Activated CD4-positive, alpha-beta memory T cell treated with anti-CD3 and anti-CD28 coated beads for 36 hours (primary cell): Measurements from ENCODE around the gene PHF12. TPM values are rescaled to one million over a fixed set of nuclear protein-coding genes. Genes with fewer than 3 reads are reported as not detected.
"Not testable (repeated sequence)": the region's sequence is repeated elsewhere in the genome, so short reads cannot be mapped to it uniquely, and the experiment has no call there.

Source experiments
- CTCF ChIA-PET: fragments of 350-600 bp; sonication (Branson Sonifier 250); formaldehyde crosslinking; loops from one replicate; lab custom pipeline; 2021; ENCODE audit warnings: antibody characterized with exemption, inconsistent platforms; lab: Charles Lee
- POLR2A ChIA-PET: fragments of 350-600 bp; sonication (Branson Sonifier 250); formaldehyde crosslinking; loops from one replicate; lab custom pipeline; 2021; ENCODE audit warnings: antibody characterized with exemption; lab: Charles Lee
- DNase-seq: peaks from one replicate; pipeline ENCODE4 v3.0.0-alpha.2; 2020
- H3K27ac Mint-ChIP-seq: one replicate; pipeline ENCODE4 v1.8.0; 2021; ENCODE audit warnings: mixed read lengths
- H3K27me3 Mint-ChIP-seq: one replicate; pipeline ENCODE4 v1.8.0; 2021; ENCODE audit warnings: mixed read lengths
- H3K36me3 Mint-ChIP-seq: one replicate; pipeline ENCODE4 v1.8.0; 2021; ENCODE audit warnings: mixed read lengths
- H3K4me1 Mint-ChIP-seq: one replicate; pipeline ENCODE4 v1.8.0; 2021; ENCODE audit warnings: low read depth, mixed read lengths
- H3K4me3 Mint-ChIP-seq: one replicate; pipeline ENCODE4 v1.8.0; 2021; ENCODE audit warnings: mild to moderate bottlenecking, mixed read lengths
- H3K9me3 Mint-ChIP-seq: one replicate; pipeline ENCODE4 v1.8.0; 2021; ENCODE audit warnings: mixed read lengths
- intact Hi-C: fragments of 100-400 bp; cut with micrococcal nuclease; formaldehyde crosslinking; loops from one replicate; pipeline ENCODE4 v1.15.1; 2023
- total RNA-seq, 2 experiments: library from RNA; stranded (reverse); gene quantifications; one replicate each; pipeline ENCODE4 v1.2.3, GENCODE V29; 2021

Gene PHF12
- total RNA-seq, 2 experiments from 2014 or later: 44.0 to 44.8 TPM

DNA sequence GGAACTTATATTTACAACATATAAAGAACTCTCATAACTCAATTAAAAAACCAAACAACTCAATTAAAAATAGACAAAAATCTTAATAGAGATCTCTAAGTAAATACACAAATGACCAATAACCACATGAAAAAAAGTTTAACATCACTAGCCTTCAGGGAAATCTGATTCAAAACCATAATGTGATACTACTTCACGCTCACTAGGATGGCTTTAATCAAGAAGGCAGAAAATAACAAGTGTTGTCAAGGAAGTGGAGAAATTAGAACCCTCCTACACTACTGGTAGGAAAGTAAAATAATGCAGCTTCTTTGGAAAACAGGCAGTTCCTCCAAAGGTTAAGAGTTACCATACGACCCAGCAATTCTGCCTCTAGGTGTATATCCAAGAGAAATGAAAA is 8.4 kb downstream of the PHF12 start:
- DNase-seq: no peak
- POLR2A ChIA-PET: interaction anchor here (0.9 kb wide), 1 partner anchor 216 kb away, joined by 3 read pairs; no protein-coding TSS in a partner anchor
- Mint-ChIP-seq H3K36me3 (peaks cover 29% of the 10 kb centered on the region), H3K4me3 (no peak overlapping the region), H3K4me1 (peaks cover 87% of the 10 kb centered on the region), H3K9me3 (no peaks in the 10 kb centered on the region), H3K27ac (no peak overlapping the region), H3K27me3 (no peaks in the 10 kb centered on the region)
- CTCF ChIA-PET: interaction anchor here (1.6 to 4.3 kb wide), 3 partner anchors 40 to 215 kb away, joined by 3 to 27 read pairs (median 14); partner anchors contain the start of genes DHRS13, NEK8 and TLCD1
- intact Hi-C loops: no loop called here

- intact Hi-C loops: no loop called here
- Mint-ChIP-seq H3K4me3 (no peak overlapping the region), H3K36me3 (peaks cover 25% of the 10 kb centered on the region), H3K27me3 (no peaks in the 10 kb centered on the region), H3K9me3 (no peaks in the 10 kb centered on the region), H3K4me1 (peaks cover 86% of the 10 kb centered on the region), H3K27ac (no peak overlapping the region)
- CTCF ChIA-PET: interaction anchor here (0.5 to 1.6 kb wide), 5 partner anchors 11 to 210 kb away, joined by 3 to 6 read pairs (median 5); no protein-coding TSS in a partner anchor
- no peak for DNase-seq
- POLR2A ChIA-PET: no interaction called here
Measured at GRCh38 chr17:28941251-28941650, 10.1 kb downstream of the PHF12 start.

- ChIA-PET POLR2A (interaction anchor here (0.6 kb wide), 1 partner anchor 11 kb away, joined by 5 read pairs; the partner anchor contains the start of gene PHF12), CTCF (interaction anchor here (0.5 to 2.3 kb wide), 6 partner anchors 9 to 209 kb away, joined by 3 to 8 read pairs (median 6); no protein-coding TSS in a partner anchor)
- Mint-ChIP-seq H3K36me3 (peaks cover 25% of the 10 kb centered on the region), H3K27me3 (no peaks in the 10 kb centered on the region), H3K4me3 (no peak overlapping the region), H3K27ac (peak overlapping the region; percentile 64), H3K9me3 (no peaks in the 10 kb centered on the region), H3K4me1 (peaks cover 86% of the 10 kb centered on the region)
- intact Hi-C loops: no loop called here
- DNase-seq: no peak
Measured at GRCh38 chr17:28940675-28941074, 10.6 kb downstream of the PHF12 start.

- Mint-ChIP-seq H3K4me3 (no peak overlapping the region), H3K27ac (peak overlapping the region; percentile 64), H3K4me1 (peaks cover 84% of the 10 kb centered on the region), H3K27me3 (no peaks in the 10 kb centered on the region), H3K36me3 (peaks cover 25% of the 10 kb centered on the region), H3K9me3 (no peaks in the 10 kb centered on the region)
- ChIA-PET POLR2A (interaction anchor here (0.6 kb wide), 1 partner anchor 11 kb away, joined by 5 read pairs; the partner anchor contains the start of gene PHF12), CTCF (interaction anchor here (0.6 to 2.3 kb wide), 5 partner anchors 9 to 177 kb away, joined by 3 to 8 read pairs (median 5); no protein-coding TSS in a partner anchor)
- intact Hi-C loops: no loop called here
- no peak for DNase-seq
Measured at GRCh38 chr17:28940142-28940541, 11.2 kb downstream of the PHF12 start.

- ChIA-PET POLR2A (interaction anchor here (1.0 to 1.3 kb wide), 2 partner anchors 8 to 11 kb away, joined by 3 to 4 read pairs; no protein-coding TSS in a partner anchor), CTCF (interaction anchor here (1.0 to 2.3 kb wide), 7 partner anchors 11 to 212 kb away, joined by 3 to 8 read pairs (median 6); partner anchors contain the start of gene TLCD1)
- Mint-ChIP-seq H3K4me3 (no peak overlapping the region), H3K4me1 (peaks cover 79% of the 10 kb centered on the region), H3K9me3 (no peaks in the 10 kb centered on the region), H3K36me3 (peaks cover 17% of the 10 kb centered on the region), H3K27ac (no peak overlapping the region), H3K27me3 (no peaks in the 10 kb centered on the region)
- DNase-seq: no peak
- intact Hi-C loops: no loop called here
Measured at GRCh38 chr17:28938552-28938951, 12.8 kb downstream of the PHF12 start.

DNA sequence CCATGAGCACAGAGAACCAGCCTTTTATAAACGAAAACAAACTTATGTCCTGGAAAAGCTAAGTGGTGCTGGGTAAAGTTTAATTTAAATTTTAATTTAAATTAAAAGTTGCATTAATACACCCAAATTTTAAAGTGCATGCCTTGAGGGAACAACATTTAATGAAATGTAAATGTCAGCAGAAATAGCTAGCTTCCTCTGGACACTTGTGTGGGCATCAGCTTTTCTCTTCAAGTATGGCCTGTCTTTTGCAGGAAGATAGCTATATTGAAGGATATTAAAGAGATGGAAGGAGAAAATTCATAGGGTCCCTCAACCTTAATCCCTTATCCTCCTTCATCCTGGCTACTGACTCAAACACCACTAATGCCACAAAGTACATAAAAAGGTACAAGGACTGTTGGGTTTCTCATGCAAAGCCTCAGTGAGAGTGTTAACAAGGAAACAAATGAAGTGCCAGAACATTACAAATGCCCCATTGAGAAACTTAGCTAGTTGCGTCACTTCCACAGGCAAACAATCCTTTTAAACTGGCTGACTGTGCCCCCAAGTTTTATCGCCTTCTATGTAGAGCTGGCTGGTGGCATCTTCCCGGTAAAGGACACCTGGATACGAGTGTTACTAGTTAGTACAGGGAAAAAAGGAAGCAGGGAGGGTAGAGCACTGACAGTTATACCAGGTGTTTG is 14.1 kb downstream of the PHF12 start:
- no peaks in the 10 kb centered on the region for H3K9me3 Mint-ChIP-seq
- ChIA-PET CTCF (interaction anchor here (0.8 to 2.2 kb wide), 7 partner anchors 10 to 210 kb away, joined by 3 to 7 read pairs (median 4); no protein-coding TSS in a partner anchor), POLR2A (interaction anchor here (1.3 kb wide), 1 partner anchor 15 kb away, joined by 5 read pairs; the partner anchor contains the start of gene PHF12)
- no peak overlapping the region for H3K4me3 Mint-ChIP-seq
- intact Hi-C loops: no loop called here
- peaks cover 11% of the 10 kb centered on the region for H3K36me3 Mint-ChIP-seq
- H3K27ac Mint-ChIP-seq: no peak overlapping the region
- H3K27me3 Mint-ChIP-seq: no peaks in the 10 kb centered on the region
- no peak for DNase-seq
- peaks cover 76% of the 10 kb centered on the region for H3K4me1 Mint-ChIP-seq

DNA sequence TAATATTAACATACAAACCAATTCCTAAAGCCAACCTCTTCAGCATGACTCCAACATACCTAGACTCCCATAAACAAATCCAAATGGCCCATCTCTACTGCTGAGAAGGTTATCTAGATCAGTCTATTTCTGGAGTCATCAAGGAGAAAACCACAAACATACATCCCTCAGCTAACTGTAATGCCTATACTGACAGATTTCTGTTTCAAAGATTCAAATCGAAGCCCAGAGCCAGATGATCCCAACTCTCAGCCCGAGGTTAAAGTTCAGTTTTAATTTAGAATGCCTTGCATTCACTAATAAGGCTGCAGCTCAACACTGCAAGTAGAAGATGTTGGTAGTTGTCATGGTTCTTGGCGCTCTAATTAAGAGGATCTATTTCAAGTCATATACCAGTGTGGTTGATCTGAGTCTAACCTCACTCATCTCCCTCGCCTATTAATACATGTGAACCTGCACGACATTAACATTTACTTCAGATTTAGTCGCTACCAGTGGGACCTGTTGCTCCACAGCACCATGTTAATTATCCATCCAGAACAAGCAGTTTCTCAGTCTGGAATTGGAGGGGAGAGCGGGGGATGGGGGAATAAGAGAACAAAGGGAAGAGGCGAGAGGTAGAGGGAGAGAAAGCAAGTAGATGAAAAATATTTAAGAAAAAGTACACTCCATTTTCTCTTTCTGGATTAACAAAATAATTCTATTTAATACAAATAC is 15.4 kb downstream of the PHF12 start:
- H3K36me3 Mint-ChIP-seq: peaks cover 8% of the 10 kb centered on the region
- peak overlapping the region; percentile 18 for H3K27ac Mint-ChIP-seq
- no peaks in the 10 kb centered on the region for H3K27me3 Mint-ChIP-seq
- no peak overlapping the region for H3K4me3 Mint-ChIP-seq
- no peak for DNase-seq
- H3K9me3 Mint-ChIP-seq: no peaks in the 10 kb centered on the region
- H3K4me1 Mint-ChIP-seq: peaks cover 67% of the 10 kb centered on the region
- intact Hi-C loops: no loop called here
- ChIA-PET POLR2A (interaction anchor here (1.2 to 1.3 kb wide), 2 partner anchors 10 to 38 kb away, joined by 3 to 4 read pairs; no protein-coding TSS in a partner anchor), CTCF (interaction anchor here (1.3 to 1.6 kb wide), 2 partner anchors 181 to 209 kb away, joined by 4 read pairs; no protein-coding TSS in a partner anchor)

DNA sequence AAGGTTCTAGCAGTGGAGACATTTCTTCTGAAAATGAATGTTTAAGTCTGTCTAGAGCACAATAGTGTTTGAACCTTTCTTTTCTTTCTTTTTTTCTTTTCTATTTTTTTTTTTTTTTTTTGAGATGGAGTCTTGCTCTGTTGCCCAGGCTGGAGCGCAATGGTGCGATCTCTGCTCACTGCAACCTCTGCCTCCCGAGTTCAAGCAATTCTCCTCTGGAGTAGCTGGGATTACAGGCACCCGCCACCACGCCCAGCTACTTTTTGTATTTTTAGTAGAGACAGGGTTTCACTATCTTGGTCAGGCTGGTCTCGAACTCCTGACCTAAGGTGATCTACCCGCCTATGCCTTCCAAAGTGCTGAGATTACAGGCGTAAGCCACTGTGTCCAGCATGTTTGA is 16.8 kb downstream of the PHF12 start:
- CTCF ChIA-PET: interaction anchor here (0.9 to 1.6 kb wide), 3 partner anchors 9 to 19 kb away, joined by 3 to 5 read pairs (median 4); no protein-coding TSS in a partner anchor
- H3K9me3 Mint-ChIP-seq, H3K27ac Mint-ChIP-seq, DNase-seq, H3K27me3 Mint-ChIP-seq, intact Hi-C loops, H3K4me3 Mint-ChIP-seq: not testable (repeated sequence)
- Mint-ChIP-seq H3K36me3 (peaks cover 16% of the 10 kb centered on the region), H3K4me1 (peaks cover 61% of the 10 kb centered on the region)
- POLR2A ChIA-PET: interaction anchor here (1.3 kb wide), 1 partner anchor 36 kb away, joined by 3 read pairs; no protein-coding TSS in a partner anchor

DNA sequence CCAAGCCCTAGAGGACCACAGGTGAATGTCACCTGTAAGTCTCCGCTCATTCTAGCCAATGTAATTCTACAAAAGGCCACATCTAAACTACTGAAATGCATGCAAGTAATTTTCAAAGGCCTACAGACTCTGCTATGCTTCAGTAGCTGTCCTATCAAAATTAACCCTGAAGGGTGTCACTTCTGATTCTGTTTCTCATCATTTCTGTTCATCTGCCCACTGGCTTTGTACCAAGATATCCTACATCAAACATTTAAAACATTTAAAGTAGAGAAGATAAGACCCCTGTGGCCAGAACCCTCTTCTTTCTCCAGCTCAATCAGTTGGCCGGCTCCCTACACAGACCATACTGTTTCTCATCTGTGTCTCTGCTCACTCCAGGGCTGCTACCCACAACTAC is 21.5 kb downstream of the PHF12 start:
- ChIA-PET POLR2A (no interaction called here), CTCF (interaction anchor here (0.7 to 1.4 kb wide), 9 partner anchors 12 to 188 kb away, joined by 3 to 4 read pairs (median 3); no protein-coding TSS in a partner anchor)
- intact Hi-C loops: no loop called here
- no peak for DNase-seq
- Mint-ChIP-seq H3K4me1 (peaks cover 58% of the 10 kb centered on the region), H3K4me3 (no peak overlapping the region), H3K9me3 (peaks cover 20% of the 10 kb centered on the region), H3K27ac (peak overlapping the region; percentile 18), H3K36me3 (peaks cover 42% of the 10 kb centered on the region), H3K27me3 (no peaks in the 10 kb centered on the region)

GRCh38 chr17:28928061-28928460 is 23.3 kb downstream of the PHF12 start:
- peak; percentile 71 for DNase-seq
- no peaks in the 10 kb centered on the region for H3K27me3 Mint-ChIP-seq
- peaks cover 61% of the 10 kb centered on the region for H3K4me1 Mint-ChIP-seq
- ChIA-PET POLR2A (interaction anchor here (1.6 kb wide), 1 partner anchor 22 kb away, joined by 9 read pairs; no protein-coding TSS in a partner anchor), CTCF (interaction anchor here (1.3 to 4.2 kb wide), 6 partner anchors 10 to 201 kb away, joined by 4 to 18 read pairs (median 6); no protein-coding TSS in a partner anchor)
- peak overlapping the region; percentile 87 for H3K27ac Mint-ChIP-seq
- intact Hi-C loops: no loop called here
- peaks cover 20% of the 10 kb centered on the region for H3K9me3 Mint-ChIP-seq
- peaks cover 53% of the 10 kb centered on the region for H3K36me3 Mint-ChIP-seq
- no peak overlapping the region for H3K4me3 Mint-ChIP-seq

GRCh38 chr17:28926786-28927185 is 24.5 kb downstream of the PHF12 start:
- Mint-ChIP-seq H3K9me3 (peaks cover 20% of the 10 kb centered on the region), H3K27ac (peak overlapping the region; percentile 87), H3K27me3 (no peaks in the 10 kb centered on the region), H3K4me1 (peaks cover 60% of the 10 kb centered on the region), H3K36me3 (peaks cover 61% of the 10 kb centered on the region), H3K4me3 (no peak overlapping the region)
- no peak for DNase-seq
- CTCF ChIA-PET: interaction anchor here (1.3 to 4.2 kb wide), 7 partner anchors 11 to 200 kb away, joined by 4 to 18 read pairs (median 6); no protein-coding TSS in a partner anchor
- POLR2A ChIA-PET: interaction anchor here (1.2 to 1.6 kb wide), 3 partner anchors 20 to 23 kb away, joined by 5 to 9 read pairs (median 5); no protein-coding TSS in a partner anchor
- intact Hi-C loops: loop anchor here (1.0 kb wide), 3 partner anchors 20 to 32 kb away; partner anchors contain the start of gene PHF12
